ENCODE measurements around the gene GLB1L3.

Gene GLB1L3

DNA sequence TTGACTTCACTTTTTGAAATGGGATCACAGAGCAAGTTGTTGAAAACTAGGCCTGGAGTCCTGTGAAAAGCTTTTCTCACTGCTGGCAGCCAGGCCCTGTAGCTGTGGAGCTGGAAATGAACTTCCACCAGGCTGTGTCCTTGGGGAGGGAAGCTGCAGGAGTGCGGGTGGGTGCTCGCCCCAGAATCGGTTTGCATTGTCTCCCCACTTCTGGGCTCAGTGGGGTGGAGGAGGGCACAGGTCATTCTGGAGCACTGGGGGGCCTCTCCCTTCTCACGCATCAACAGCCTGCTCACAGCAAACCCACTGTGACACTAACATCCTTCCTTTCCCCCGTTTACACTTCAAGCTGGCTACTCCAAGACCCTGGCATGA is 70.8 kb downstream of the GLB1L3 start:
- H3F3A ChIP-seq (ENCODE audit: control insufficient read depth, insufficient read depth), result no peaks in the 10 kb centered on the region
- TF ChIP-seq EZH2phosphoT487 (IDR thresholded peaks at IDR 0.05; ENCODE audit: borderline replicate concordance, low read length), result no peak
- TF ChIP-seq, protein P1, sequence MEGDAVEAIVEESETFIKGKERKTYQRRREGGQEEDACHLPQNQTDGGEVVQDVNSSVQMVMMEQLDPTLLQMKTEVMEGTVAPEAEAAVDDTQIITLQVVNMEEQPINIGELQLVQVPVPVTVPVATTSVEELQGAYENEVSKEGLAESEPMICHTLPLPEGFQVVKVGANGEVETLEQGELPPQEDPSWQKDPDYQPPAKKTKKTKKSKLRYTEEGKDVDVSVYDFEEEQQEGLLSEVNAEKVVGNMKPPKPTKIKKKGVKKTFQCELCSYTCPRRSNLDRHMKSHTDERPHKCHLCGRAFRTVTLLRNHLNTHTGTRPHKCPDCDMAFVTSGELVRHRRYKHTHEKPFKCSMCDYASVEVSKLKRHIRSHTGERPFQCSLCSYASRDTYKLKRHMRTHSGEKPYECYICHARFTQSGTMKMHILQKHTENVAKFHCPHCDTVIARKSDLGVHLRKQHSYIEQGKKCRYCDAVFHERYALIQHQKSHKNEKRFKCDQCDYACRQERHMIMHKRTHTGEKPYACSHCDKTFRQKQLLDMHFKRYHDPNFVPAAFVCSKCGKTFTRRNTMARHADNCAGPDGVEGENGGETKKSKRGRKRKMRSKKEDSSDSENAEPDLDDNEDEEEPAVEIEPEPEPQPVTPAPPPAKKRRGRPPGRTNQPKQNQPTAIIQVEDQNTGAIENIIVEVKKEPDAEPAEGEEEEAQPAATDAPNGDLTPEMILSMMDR (IDR thresholded peaks at IDR 0.05; ENCODE audit: low read depth, low read length, poor library complexity, severe bottlenecking), result no peak
- H3K9me2 ChIP-seq (replicated peaks; ENCODE audit: control insufficient read depth, low read length), result no peaks in the 10 kb centered on the region
- no peaks in the 10 kb centered on the region for H3K79me2 ChIP-seq (ENCODE audit: control insufficient read depth, low read length)
- H3K9me3 ChIP-seq (ENCODE audit: control insufficient read depth, insufficient read depth, low read length), result no peaks in the 10 kb centered on the region
- no peak overlapping the region for H3K27ac ChIP-seq (ENCODE audit: low read depth, low read length)
- no peaks in the 10 kb centered on the region for H4K20me1 ChIP-seq (ENCODE audit: control insufficient read depth, insufficient read depth, low read depth, low read length)
- H3K36me3 ChIP-seq (ENCODE audit: control insufficient read depth, low read length), result no peaks in the 10 kb centered on the region
- no peak overlapping the region for H3K4me3 ChIP-seq (ENCODE audit: low read length)
- H3K4me1 ChIP-seq (ENCODE audit: control insufficient read depth, low read length), result no peaks in the 10 kb centered on the region
- H3K27me3 ChIP-seq (ENCODE audit: control insufficient read depth, low read length), result peaks cover 13% of the 10 kb centered on the region
- no peak overlapping the region for H3K4me2 ChIP-seq (ENCODE audit: low read length)

DNA sequence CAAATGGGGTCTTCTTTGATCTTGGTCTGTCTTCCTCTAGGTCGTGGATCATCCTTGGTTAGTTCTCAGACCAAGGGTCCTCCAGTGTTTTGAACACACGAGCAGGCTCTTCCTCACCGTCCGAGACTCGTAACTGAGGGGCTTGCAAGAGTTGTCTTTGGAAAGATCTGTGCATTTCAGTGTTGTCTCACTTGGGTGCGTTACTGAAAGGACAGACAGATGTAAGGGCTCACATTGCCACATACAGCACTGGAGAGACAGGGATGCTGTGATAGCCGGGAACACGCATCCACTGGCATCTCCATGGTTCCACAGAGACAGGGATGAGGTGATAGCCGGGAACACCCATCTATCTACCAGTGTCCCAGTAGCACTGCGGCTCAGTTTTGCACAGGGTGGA is 71.3 kb downstream of the GLB1L3 start:
- H3F3A ChIP-seq (ENCODE audit: control insufficient read depth, insufficient read depth), result no peaks in the 10 kb centered on the region
- no peak overlapping the region for H3K27ac ChIP-seq (ENCODE audit: low read depth, low read length)
- no peaks in the 10 kb centered on the region for H3K4me1 ChIP-seq (ENCODE audit: control insufficient read depth, low read length)
- no peak overlapping the region for H3K4me3 ChIP-seq (ENCODE audit: low read length)
- H3K79me2 ChIP-seq (ENCODE audit: control insufficient read depth, low read length), result no peaks in the 10 kb centered on the region
- TF ChIP-seq EZH2phosphoT487 (IDR thresholded peaks at IDR 0.05; ENCODE audit: borderline replicate concordance, low read length), result no peak
- H3K27me3 ChIP-seq (ENCODE audit: control insufficient read depth, low read length), result peaks cover 13% of the 10 kb centered on the region
- H3K4me2 ChIP-seq (ENCODE audit: low read length), result no peak overlapping the region
- no peaks in the 10 kb centered on the region for H3K9me2 ChIP-seq (replicated peaks; ENCODE audit: control insufficient read depth, low read length)
- H3K9me3 ChIP-seq (ENCODE audit: control insufficient read depth, insufficient read depth, low read length), result no peaks in the 10 kb centered on the region
- no peaks in the 10 kb centered on the region for H3K36me3 ChIP-seq (ENCODE audit: control insufficient read depth, low read length)
- H4K20me1 ChIP-seq (ENCODE audit: control insufficient read depth, insufficient read depth, low read depth, low read length), result no peaks in the 10 kb centered on the region

DNA sequence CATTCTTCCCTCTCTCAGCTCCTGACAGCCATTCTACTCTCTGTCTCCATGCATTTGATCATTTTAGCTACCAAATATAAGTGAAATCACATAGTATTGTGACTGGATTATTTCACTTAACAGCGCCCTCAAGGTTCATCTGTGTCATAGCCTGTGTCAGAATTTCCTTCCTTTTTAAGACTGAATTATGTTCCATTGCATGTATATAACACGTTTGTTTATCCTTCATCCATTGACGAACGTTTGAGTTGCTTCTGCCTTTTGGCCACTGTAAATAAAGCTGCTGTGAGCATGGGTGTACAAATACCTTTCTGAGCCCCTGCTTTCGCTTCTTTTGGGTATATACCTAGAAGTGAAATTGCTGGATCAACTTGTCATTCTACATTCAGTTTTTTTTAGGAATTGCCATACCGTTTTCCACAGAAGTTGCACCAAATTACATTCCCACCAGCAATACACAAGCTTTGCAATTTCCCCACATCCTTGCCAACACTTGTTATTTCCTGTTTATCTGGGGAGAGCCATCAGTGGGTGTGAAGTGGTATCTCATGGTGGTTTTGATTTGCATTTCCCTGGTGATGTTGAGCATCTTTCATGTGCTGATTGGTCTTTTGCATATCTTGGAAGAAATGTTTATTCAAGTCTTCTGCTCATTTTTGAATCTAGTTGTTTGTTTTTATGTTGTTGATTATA is 73.1 kb downstream of the GLB1L3 start:
- no peak overlapping the region for H3K4me2 ChIP-seq (ENCODE audit: low read length)
- no peaks in the 10 kb centered on the region for H3K4me1 ChIP-seq (ENCODE audit: control insufficient read depth, low read length)
- TF ChIP-seq EZH2phosphoT487 (IDR thresholded peaks at IDR 0.05; ENCODE audit: borderline replicate concordance, low read length), result no peak
- TF ChIP-seq, protein P1 (IDR thresholded peaks at IDR 0.05; ENCODE audit: low read depth, low read length, poor library complexity, severe bottlenecking), result no peak
- H3K27ac ChIP-seq (ENCODE audit: low read depth, low read length), result no peak overlapping the region
- no peaks in the 10 kb centered on the region for H3K36me3 ChIP-seq (ENCODE audit: control insufficient read depth, low read length)
- no peaks in the 10 kb centered on the region for H3K9me3 ChIP-seq (ENCODE audit: control insufficient read depth, insufficient read depth, low read length)
- peaks cover 16% of the 10 kb centered on the region for H3K27me3 ChIP-seq (ENCODE audit: control insufficient read depth, low read length)
- H3K79me2 ChIP-seq (ENCODE audit: control insufficient read depth, low read length), result no peaks in the 10 kb centered on the region
- H3K9me2 ChIP-seq (replicated peaks; ENCODE audit: control insufficient read depth, low read length), result no peaks in the 10 kb centered on the region
- H3F3A ChIP-seq (ENCODE audit: control insufficient read depth, insufficient read depth), result no peaks in the 10 kb centered on the region
- no peak overlapping the region for H3K4me3 ChIP-seq (ENCODE audit: low read length)
- no peaks in the 10 kb centered on the region for H4K20me1 ChIP-seq (ENCODE audit: control insufficient read depth, insufficient read depth, low read depth, low read length)

DNA sequence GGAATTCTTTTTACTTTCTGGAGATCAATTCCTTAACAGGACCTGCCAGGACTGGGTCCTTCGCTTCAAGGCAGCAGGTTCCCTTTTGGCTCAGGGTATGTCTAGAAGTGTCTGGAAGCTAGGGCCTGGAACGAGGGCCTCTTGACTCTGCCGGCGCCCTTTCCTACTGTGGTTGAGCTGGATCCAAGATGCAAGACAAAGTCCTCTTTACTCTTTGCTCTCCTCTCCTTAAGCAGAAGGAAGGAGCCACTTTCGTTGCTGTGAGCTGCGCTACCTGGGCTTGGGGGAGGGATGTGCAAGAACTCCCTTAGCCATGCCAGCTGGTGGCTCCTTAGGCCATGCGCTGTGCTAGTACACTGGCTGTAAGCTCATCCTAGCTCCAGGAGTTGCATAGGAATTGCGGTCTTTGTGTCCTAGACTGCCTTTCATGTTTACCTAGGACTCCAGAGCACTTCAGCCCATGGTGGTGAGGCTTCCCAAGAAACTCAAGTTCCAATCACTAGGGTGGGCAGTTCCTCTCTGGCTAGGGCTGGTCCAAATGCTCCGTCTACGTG is 73.7 kb downstream of the GLB1L3 start:
- no peaks in the 10 kb centered on the region for H3F3A ChIP-seq (ENCODE audit: control insufficient read depth, insufficient read depth)
- H3K27ac ChIP-seq (ENCODE audit: low read depth, low read length), result no peak overlapping the region
- H3K36me3 ChIP-seq (ENCODE audit: control insufficient read depth, low read length), result no peaks in the 10 kb centered on the region
- no peaks in the 10 kb centered on the region for H3K4me1 ChIP-seq (ENCODE audit: control insufficient read depth, low read length)
- H3K9me3 ChIP-seq (ENCODE audit: control insufficient read depth, insufficient read depth, low read length), result no peaks in the 10 kb centered on the region
- H3K4me2 ChIP-seq (ENCODE audit: low read length), result no peak overlapping the region
- peaks cover 16% of the 10 kb centered on the region for H3K27me3 ChIP-seq (ENCODE audit: control insufficient read depth, low read length)
- H3K79me2 ChIP-seq (ENCODE audit: control insufficient read depth, low read length), result no peaks in the 10 kb centered on the region
- no peaks in the 10 kb centered on the region for H3K9me2 ChIP-seq (replicated peaks; ENCODE audit: control insufficient read depth, low read length)
- no peak overlapping the region for H3K4me3 ChIP-seq (ENCODE audit: low read length)
- TF ChIP-seq EZH2phosphoT487 (IDR thresholded peaks at IDR 0.05; ENCODE audit: borderline replicate concordance, low read length), result no peak
- no peaks in the 10 kb centered on the region for H4K20me1 ChIP-seq (ENCODE audit: control insufficient read depth, insufficient read depth, low read depth, low read length)
